Neuron (in vitro differentiated cells): ENCODE results near the gene USP37.

Experiments used
- H2AFZ ChIP-seq: one replicate; pipeline ENCODE4 v1.6.1; 2013; ENCODE audit warnings: low read depth, mild to moderate bottlenecking, inconsistent platforms, low read length, moderate library complexity
- H3K27me3 ChIP-seq: one replicate; pipeline ENCODE4 v1.6.1; 2013; ENCODE audit warnings: low read length; ENCODE audit not compliant: insufficient read depth
- H3K36me3 ChIP-seq: one replicate; pipeline ENCODE4 v1.6.1; 2013; ENCODE audit warnings: low read length; ENCODE audit not compliant: insufficient read depth
- H3K4me1 ChIP-seq: one replicate; pipeline ENCODE4 v1.6.1; 2013; ENCODE audit warnings: low read length; ENCODE audit not compliant: insufficient read depth
- H3K4me3 ChIP-seq: 2 replicates; pipeline ENCODE4 v1.5.1; 2013; ENCODE audit warnings: mild to moderate bottlenecking, low read length, moderate library complexity
- H3K9me3 ChIP-seq: one replicate; pipeline ENCODE4 v1.6.1; 2013; ENCODE audit warnings: low read length

USP37 gene

GRCh38 chr2:218568190-218569037 is at the start of gene USP37, which contains the start of gene CNOT9:
Gene USP37 (minus strand): TSS chr2:218568351. CDS start chr2:218558653, 9,698 bp downstream.
Gene CNOT9 (plus strand): TSS chr2:218568839. CDS start chr2:218568955, 116 bp downstream.
- Histone ChIP-seq H3K4me3 (peak within 1 kb of the TSS; percentile 81), H3K9me3 (no peaks in the 10 kb centered on the region), H3K4me1 (peaks cover 31% of the 10 kb centered on the region), H3K36me3 (peaks cover 26% of the 10 kb centered on the region), H3K27me3 (no peaks in the 10 kb centered on the region), H2AFZ (peak within 1 kb of the TSS; percentile 79)

GRCh38 chr2:218615868-218616315 is 47.7 kb upstream of the USP37 start:
- Histone ChIP-seq H3K36me3 (no peaks in the 10 kb centered on the region), H2AFZ (no peak overlapping the region), H3K27me3 (no peaks in the 10 kb centered on the region), H3K4me1 (no peaks in the 10 kb centered on the region), H3K9me3 (no peaks in the 10 kb centered on the region), H3K4me3 (no peak overlapping the region)

GRCh38 chr2:218607436-218608115 is 39.4 kb upstream of the USP37 start, which contains the start of gene PLCD4:
Gene PLCD4 (plus strand): TSS chr2:218607899. CDS start chr2:218615740, 7,841 bp downstream.
- Histone ChIP-seq H3K27me3 (no peaks in the 10 kb centered on the region), H3K9me3 (no peaks in the 10 kb centered on the region), H3K4me3 (peak within 1 kb of the TSS; percentile 34), H2AFZ (peak within 1 kb of the TSS; percentile 80), H3K4me1 (peaks cover 11% of the 10 kb centered on the region), H3K36me3 (no peaks in the 10 kb centered on the region)

GRCh38 chr2:218605432-218605831 is 37.3 kb upstream of the USP37 start:
- Histone ChIP-seq H3K27me3 (no peaks in the 10 kb centered on the region), H3K4me3 (no peak overlapping the region), H3K4me1 (peaks cover 11% of the 10 kb centered on the region), H2AFZ (no peak overlapping the region), H3K36me3 (no peaks in the 10 kb centered on the region), H3K9me3 (no peaks in the 10 kb centered on the region)

- Histone ChIP-seq H3K9me3 (no peaks in the 10 kb centered on the region), H3K4me3 (no peak overlapping the region), H2AFZ (no peak overlapping the region), H3K27me3 (no peaks in the 10 kb centered on the region), H3K36me3 (peaks cover 86% of the 10 kb centered on the region), H3K4me1 (no peaks in the 10 kb centered on the region)
Observed at GRCh38 chr2:218585541-218585940, 17.4 kb upstream of the USP37 start.

- Histone ChIP-seq H3K9me3 (no peaks in the 10 kb centered on the region), H3K4me1 (no peaks in the 10 kb centered on the region), H3K27me3 (no peaks in the 10 kb centered on the region), H3K36me3 (peaks cover 75% of the 10 kb centered on the region), H3K4me3 (no peak overlapping the region), H2AFZ (no peak overlapping the region)
Observed at GRCh38 chr2:218583983-218584850, 16.1 kb upstream of the USP37 start.

GRCh38 chr2:218582076-218582475 is 13.9 kb upstream of the USP37 start:
- H3K4me3 ChIP-seq = no peak overlapping the region
- no peaks in the 10 kb centered on the region for H3K27me3 ChIP-seq
- H2AFZ ChIP-seq = no peak overlapping the region
- H3K36me3 ChIP-seq = peaks cover 60% of the 10 kb centered on the region
- no peaks in the 10 kb centered on the region for H3K4me1 ChIP-seq
- H3K9me3 ChIP-seq = no peaks in the 10 kb centered on the region

GRCh38 chr2:218578272-218578877 is 10.2 kb upstream of the USP37 start:
- H3K4me3 ChIP-seq = no peak overlapping the region
- no peaks in the 10 kb centered on the region for H3K27me3 ChIP-seq
- H3K36me3 ChIP-seq = peaks cover 40% of the 10 kb centered on the region
- no peak overlapping the region for H2AFZ ChIP-seq
- no peaks in the 10 kb centered on the region for H3K9me3 ChIP-seq
- no peaks in the 10 kb centered on the region for H3K4me1 ChIP-seq

- Histone ChIP-seq H2AFZ (no peak overlapping the region), H3K4me3 (no peak overlapping the region), H3K36me3 (peaks cover 35% of the 10 kb centered on the region), H3K9me3 (no peaks in the 10 kb centered on the region), H3K4me1 (no peaks in the 10 kb centered on the region), H3K27me3 (no peaks in the 10 kb centered on the region)
Observed at GRCh38 chr2:218577482-218578220, 9.5 kb upstream of the USP37 start.

GRCh38 chr2:218576854-218577253 is 8.7 kb upstream of the USP37 start:
- no peaks in the 10 kb centered on the region for H3K27me3 ChIP-seq
- peaks cover 33% of the 10 kb centered on the region for H3K36me3 ChIP-seq
- no peaks in the 10 kb centered on the region for H3K4me1 ChIP-seq
- no peak overlapping the region for H3K4me3 ChIP-seq
- H3K9me3 ChIP-seq = no peaks in the 10 kb centered on the region
- H2AFZ ChIP-seq = no peak overlapping the region

- no peak overlapping the region for H2AFZ ChIP-seq
- H3K27me3 ChIP-seq = no peaks in the 10 kb centered on the region
- no peaks in the 10 kb centered on the region for H3K9me3 ChIP-seq
- peaks cover 31% of the 10 kb centered on the region for H3K4me1 ChIP-seq
- H3K4me3 ChIP-seq = peak overlapping the region; percentile 81
- H3K36me3 ChIP-seq = peaks cover 24% of the 10 kb centered on the region
Observed at GRCh38 chr2:218570850-218571249, 2.7 kb upstream of the USP37 start.
